ENCODE results near the gene MEST. TPM values are rescaled to one million over a fixed set of nuclear protein-coding genes. Genes with fewer than 3 reads are reported as not detected.

MEST gene
- total RNA-seq, 1 experiment from 2014 or later, result 49.5 TPM

GRCh38 chr7:130458257-130458656 is 33.6 kb upstream of the MEST start:
- H3K4me2 ChIP-seq (ENCODE audit: low read length), result no peak overlapping the region
- RAD21 ChIA-PET (ENCODE audit: low non-redundant PET in 1 of 2, low total read pairs in 2 of 2, uncharacterized antibody in 2 of 2, unreplicated experiment in 2 of 2), result no interaction called here
- CTCF ChIA-PET, result interaction anchor here (1.2 kb wide), 1 partner anchor 26 kb away, joined by 3 read pairs; no protein-coding TSS in a partner anchor
- no TSS peak for BruUV-seq (replicated peaks)
- H2AFZ ChIP-seq (ENCODE audit: low read depth, low read length, poor library complexity, severe bottlenecking), result no peak overlapping the region
- POLR2A ChIA-PET, result no interaction called here
- H4K20me1 ChIP-seq (ENCODE audit: insufficient read depth), result no peaks in the 10 kb centered on the region
- H3K4me3 ChIP-seq (replicated peaks in 1 of 2; ENCODE audit: low read depth in 1 of 2, low read length in 2 of 2), result no peak overlapping the region
- H3K9me2 ChIP-seq (ENCODE audit: insufficient read depth), result no peaks in the 10 kb centered on the region
- no peaks in the 10 kb centered on the region for H3K36me3 ChIP-seq (ENCODE audit: control insufficient read depth in 1 of 2, insufficient read depth in 2 of 2, low read length in 2 of 2)
- no peak for ATAC-seq
- no peaks in the 10 kb centered on the region for H3K27me3 ChIP-seq (ENCODE audit: insufficient read depth, low read length)
- intact Hi-C loops (cut with micrococcal nuclease), result no loop called here
- H3K9ac ChIP-seq (ENCODE audit: low read length), result no peak overlapping the region
- no peaks in the 10 kb centered on the region for H3K9me3 ChIP-seq (ENCODE audit: control insufficient read depth in 1 of 2, insufficient read depth in 1 of 2, low read depth in 1 of 2, low read length in 2 of 2)
- peaks cover 0 to 6% of the 10 kb centered on the region in 2 experiments; a peak in 1 of 4 replicates for H3K4me1 ChIP-seq (ENCODE audit: control insufficient read depth in 1 of 2, insufficient read depth in 2 of 2, low read length in 2 of 2)
- H3K27ac ChIP-seq (ENCODE audit: low read depth, low read length), result no peak overlapping the region
- TF ChIP-seq CBX3 (IDR thresholded peaks at IDR 0.05; ENCODE audit: low read depth) (no peak), FOSL1 (IDR thresholded peaks at IDR 0.05; ENCODE audit: low read depth) (no peak), ELF1 (IDR thresholded peaks at IDR 0.05; ENCODE audit: borderline replicate concordance, low read depth) (no peak), TCF7L2 (IDR thresholded peaks at IDR 0.05; ENCODE audit: borderline replicate concordance, extremely low read depth, insufficient read depth, insufficient read length) (no peak), JUND (IDR thresholded peaks at IDR 0.05) (no peak), EZH2 (IDR thresholded peaks at IDR 0.05) (no peak), EGR1 (IDR thresholded peaks at IDR 0.05; ENCODE audit: low read depth) (no peak)
- TF ChIP-seq, protein P1, sequence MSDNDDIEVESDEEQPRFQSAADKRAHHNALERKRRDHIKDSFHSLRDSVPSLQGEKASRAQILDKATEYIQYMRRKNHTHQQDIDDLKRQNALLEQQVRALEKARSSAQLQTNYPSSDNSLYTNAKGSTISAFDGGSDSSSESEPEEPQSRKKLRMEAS (IDR thresholded peaks at IDR 0.05), result no peak
- H3K79me2 ChIP-seq (ENCODE audit: insufficient read depth, low read length), result no peaks in the 10 kb centered on the region
- no peak for DNase-seq (ENCODE audit: low read depth, low spot score)

- POLR2A ChIA-PET, result no interaction called here
- TF ChIP-seq YY1 (IDR thresholded peaks at IDR 0.05; ENCODE audit: extremely low read depth, insufficient replicate concordance, low read depth, low read length), result no peak
- TF ChIP-seq CBX3 (IDR thresholded peaks at IDR 0.05; ENCODE audit: low read depth), result no peak
- TF ChIP-seq RAD21 (IDR thresholded peaks at IDR 0.05; ENCODE audit: low read depth), result no peak
- no peak for TF ChIP-seq EZH2phosphoT487 (IDR thresholded peaks at IDR 0.05; ENCODE audit: borderline replicate concordance)
- TF ChIP-seq ATF3 (IDR thresholded peaks at IDR 0.05), result no peak
- TF ChIP-seq FOSL1 (IDR thresholded peaks at IDR 0.05; ENCODE audit: low read depth), result no peak
- TF ChIP-seq TCF7L2 (IDR thresholded peaks at IDR 0.05; ENCODE audit: borderline replicate concordance, extremely low read depth, insufficient read depth, insufficient read length), result no peak
- TF ChIP-seq EZH2 (IDR thresholded peaks at IDR 0.05), result no peak
- TF ChIP-seq EGR1 (IDR thresholded peaks at IDR 0.05; ENCODE audit: low read depth), result no peak
- no peak for TF ChIP-seq JUND (IDR thresholded peaks at IDR 0.05)
- no peak for TF ChIP-seq CTCF (IDR thresholded peaks at IDR 0.05 in 2 of 3, conservative IDR thresholded peaks at IDR 0.05 in 1 of 3; ENCODE audit: borderline replicate concordance in 1 of 3, insufficient read depth in 1 of 3, low read depth in 2 of 3, low read length in 2 of 3)
- TF ChIP-seq CEBPB (IDR thresholded peaks at IDR 0.05; ENCODE audit: low read depth), result no peak
- TF ChIP-seq ZNF274 (IDR thresholded peaks at IDR 0.05; ENCODE audit: low read depth, low read length), result no peak
- no peak for TF ChIP-seq POLR2A (IDR thresholded peaks at IDR 0.05; ENCODE audit: borderline replicate concordance, extremely low read depth, insufficient read depth, insufficient read length)
- no peak for TF ChIP-seq POLR2AphosphoS5 (IDR thresholded peaks at IDR 0.05; ENCODE audit: low read depth, low read length)
These were observed 30.6 kb upstream of the MEST start for GRCh38 chr7:130461272-130461671.

More at GRCh38 chr7:130461272-130461671, 30.6 kb upstream of the MEST start:
- no peaks in the 10 kb centered on the region for H3K79me2 ChIP-seq (ENCODE audit: insufficient read depth, low read length)
- no peak overlapping the region for H3K4me3 ChIP-seq (replicated peaks in 1 of 2; ENCODE audit: low read depth in 1 of 2, low read length in 2 of 2)
- no peak overlapping the region for H2AFZ ChIP-seq (ENCODE audit: low read depth, low read length, poor library complexity, severe bottlenecking)
- no peaks in the 10 kb centered on the region for H3K9me3 ChIP-seq (ENCODE audit: control insufficient read depth in 1 of 2, insufficient read depth in 1 of 2, low read depth in 1 of 2, low read length in 2 of 2)
- ChIA-PET RAD21 (ENCODE audit: low non-redundant PET in 1 of 2, low total read pairs in 2 of 2, uncharacterized antibody in 2 of 2, unreplicated experiment in 2 of 2) (no interaction called here), CTCF (no interaction called here)
- H3K9me2 ChIP-seq (ENCODE audit: insufficient read depth), result no peaks in the 10 kb centered on the region
- no peak overlapping the region for H3K9ac ChIP-seq (ENCODE audit: low read length)
- ATAC-seq (no peak), DNase-seq (ENCODE audit: low read depth, low spot score) (no peak)
- H3K27me3 ChIP-seq (ENCODE audit: insufficient read depth, low read length), result no peaks in the 10 kb centered on the region
- H3K36me3 ChIP-seq (ENCODE audit: control insufficient read depth in 1 of 2, insufficient read depth in 2 of 2, low read length in 2 of 2), result no peaks in the 10 kb centered on the region
- no peaks in the 10 kb centered on the region for H4K20me1 ChIP-seq (ENCODE audit: insufficient read depth)
- no peaks in the 10 kb centered on the region for H3K4me1 ChIP-seq (ENCODE audit: control insufficient read depth in 1 of 2, insufficient read depth in 2 of 2, low read length in 2 of 2)
- H3K4me2 ChIP-seq (ENCODE audit: low read length), result no peak overlapping the region
- intact Hi-C loops (cut with micrococcal nuclease), result no loop called here
- BruUV-seq (replicated peaks), result no TSS peak
- H3K27ac ChIP-seq (ENCODE audit: low read depth, low read length), result no peak overlapping the region

All from HCT116 (cell line).